ENCODE measurements around the gene COPS3. TPM values are rescaled to one million over a fixed set of nuclear protein-coding genes. Genes with fewer than 3 reads are reported as not detected.
"Not testable (repeated sequence)": the region's sequence is repeated elsewhere in the genome, so short reads cannot be mapped to it uniquely, and the experiment has no call there.

Gene COPS3
- total and polyA plus RNA-seq, 3 donors from 2014 or later, result 128 to 198 (median 134) TPM

DNA sequence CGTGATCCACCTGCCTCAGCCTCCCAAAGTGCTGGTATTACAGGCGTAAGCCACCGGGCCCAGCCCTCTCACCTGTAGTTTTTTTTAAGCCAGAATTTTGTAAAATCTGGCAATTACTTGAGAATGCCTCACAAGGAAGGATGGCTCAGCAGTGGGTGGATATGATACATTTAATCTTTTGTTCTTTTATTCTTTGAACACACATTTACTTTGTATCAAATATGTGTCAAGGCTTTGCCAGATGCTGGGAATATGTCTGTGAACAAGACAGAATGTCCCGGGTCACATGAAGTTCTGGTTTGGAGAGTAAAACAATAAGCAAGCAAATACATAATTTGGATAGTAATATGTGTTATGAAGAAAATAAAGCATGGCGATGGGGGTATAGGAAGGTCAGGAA is 4.9 kb upstream of the COPS3 start:
- H3K27me3 ChIP-seq, result no peaks in the 10 kb centered on the region
- peak overlapping the region; percentile 7 to 77 for H3K27ac ChIP-seq
- no peaks in the 10 kb centered on the region for H3K9me3 ChIP-seq
- 57 to 67% methylated on average over 5 of the region's 5 CpGs for WGBS, 2 donors
- TF ChIP-seq, protein P1, sequence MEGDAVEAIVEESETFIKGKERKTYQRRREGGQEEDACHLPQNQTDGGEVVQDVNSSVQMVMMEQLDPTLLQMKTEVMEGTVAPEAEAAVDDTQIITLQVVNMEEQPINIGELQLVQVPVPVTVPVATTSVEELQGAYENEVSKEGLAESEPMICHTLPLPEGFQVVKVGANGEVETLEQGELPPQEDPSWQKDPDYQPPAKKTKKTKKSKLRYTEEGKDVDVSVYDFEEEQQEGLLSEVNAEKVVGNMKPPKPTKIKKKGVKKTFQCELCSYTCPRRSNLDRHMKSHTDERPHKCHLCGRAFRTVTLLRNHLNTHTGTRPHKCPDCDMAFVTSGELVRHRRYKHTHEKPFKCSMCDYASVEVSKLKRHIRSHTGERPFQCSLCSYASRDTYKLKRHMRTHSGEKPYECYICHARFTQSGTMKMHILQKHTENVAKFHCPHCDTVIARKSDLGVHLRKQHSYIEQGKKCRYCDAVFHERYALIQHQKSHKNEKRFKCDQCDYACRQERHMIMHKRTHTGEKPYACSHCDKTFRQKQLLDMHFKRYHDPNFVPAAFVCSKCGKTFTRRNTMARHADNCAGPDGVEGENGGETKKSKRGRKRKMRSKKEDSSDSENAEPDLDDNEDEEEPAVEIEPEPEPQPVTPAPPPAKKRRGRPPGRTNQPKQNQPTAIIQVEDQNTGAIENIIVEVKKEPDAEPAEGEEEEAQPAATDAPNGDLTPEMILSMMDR (IDR thresholded peaks at IDR 0.05), result no peak
- TF ChIP-seq POLR2A (IDR thresholded peaks at IDR 0.05), result no peak
- intact Hi-C loops (cut with DNase I; ENCODE audit: low total_unique reads), result no loop called here
- peak; percentile 69 for DNase-seq
- H3K4me1 ChIP-seq, result peaks cover 6% of the 10 kb centered on the region
- no peaks in the 10 kb centered on the region for H3K36me3 ChIP-seq (ENCODE audit: low read depth, missing control alignments)
- H3K4me3 ChIP-seq, result no peak overlapping the region

DNA sequence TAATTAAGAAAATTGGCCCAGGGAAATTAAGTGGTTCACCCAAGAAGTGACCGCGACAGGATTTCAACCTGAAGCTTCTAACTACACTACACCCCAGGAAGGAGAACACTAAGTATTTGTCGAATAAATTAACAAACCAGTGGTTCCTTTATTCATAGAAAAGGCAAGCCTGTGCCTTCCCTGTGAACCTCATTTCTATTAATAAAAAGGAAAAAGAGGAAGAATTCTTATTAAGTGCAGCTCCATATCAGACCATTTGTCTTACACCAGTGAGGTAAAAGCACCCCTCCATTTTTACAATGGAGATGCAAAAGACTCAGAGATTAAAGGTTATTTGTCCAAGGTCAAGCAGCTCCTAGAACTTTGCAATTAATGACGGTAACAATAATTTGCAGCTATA is 1.7 kb downstream of the COPS3 start:
- no peak for DNase-seq

DNA sequence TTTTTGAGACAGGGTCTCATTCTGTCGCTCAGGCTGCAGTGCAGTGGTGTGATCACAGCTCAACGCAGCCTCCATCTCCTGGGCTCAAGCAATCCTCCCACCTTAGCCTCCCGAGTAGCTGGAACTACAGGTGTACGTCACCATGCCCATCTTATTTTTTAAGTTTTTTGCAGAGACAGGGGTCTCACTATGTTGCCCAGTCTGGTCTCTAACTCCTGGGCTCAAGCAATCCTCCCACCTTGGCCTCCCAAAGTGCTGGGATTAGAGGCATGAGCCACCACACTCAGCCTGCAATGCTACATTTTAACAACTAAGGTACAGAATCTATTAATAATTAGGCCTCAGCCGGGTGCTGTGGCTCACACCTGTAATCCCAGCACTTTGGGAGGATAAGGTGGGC is 3.6 kb downstream of the COPS3 start:
- intact Hi-C loops (cut with DNase I; ENCODE audit: low total_unique reads); DNase-seq; H3K27ac ChIP-seq; H3K4me3 ChIP-seq; H3K27me3 ChIP-seq; H3K36me3 ChIP-seq (ENCODE audit: low read depth, missing control alignments); H3K9me3 ChIP-seq: not testable (repeated sequence)
- WGBS, 2 donors, result 82 to 88% methylated on average over 5 of the region's 5 CpGs
- H3K4me1 ChIP-seq, result peaks cover 29% of the 10 kb centered on the region

More for the DNA sequence above, 1.7 kb downstream of the COPS3 start:
- WGBS, 2 donors, result 47 to 52% methylated on average over 4 of the region's 4 CpGs
- intact Hi-C loops (cut with DNase I; ENCODE audit: low total_unique reads), result no loop called here
- Histone ChIP-seq H3K4me1 (peaks cover 29% of the 10 kb centered on the region), H3K27ac (peak overlapping the region in 1 of 2 donors; percentile 97), H3K4me3 (peak overlapping the region; percentile 96 to 99), H3K36me3 (ENCODE audit: low read depth, missing control alignments) (no peaks in the 10 kb centered on the region), H3K9me3 (no peaks in the 10 kb centered on the region), H3K27me3 (no peaks in the 10 kb centered on the region)
- TF ChIP-seq, protein P1 (IDR thresholded peaks at IDR 0.05), result no peak
- no peak for TF ChIP-seq POLR2A (IDR thresholded peaks at IDR 0.05)

DNA sequence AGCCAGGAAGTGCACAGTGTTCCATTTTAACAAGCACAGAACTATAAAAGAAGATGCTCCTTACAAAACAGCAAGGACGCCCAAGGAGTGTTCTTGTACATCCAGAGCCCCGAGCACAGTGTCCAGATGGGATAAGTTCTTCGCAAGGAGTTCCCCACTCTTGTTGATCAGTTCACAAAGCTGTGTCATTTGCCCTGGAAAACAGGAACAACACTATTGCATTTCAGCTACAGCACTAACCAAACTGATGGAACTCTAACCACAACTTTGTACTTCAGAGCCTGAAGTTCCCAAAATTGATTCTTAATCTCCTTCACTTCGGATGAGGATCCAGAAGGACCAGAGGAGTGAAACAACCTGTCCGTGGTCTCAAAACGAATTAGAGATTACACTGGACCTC is 5.1 kb downstream of the COPS3 start:
- no peak overlapping the region for H3K4me3 ChIP-seq
- DNase-seq, result no peak
- H3K9me3 ChIP-seq, result no peaks in the 10 kb centered on the region
- intact Hi-C loops (cut with DNase I; ENCODE audit: low total_unique reads), result no loop called here
- no peaks in the 10 kb centered on the region for H3K27me3 ChIP-seq
- WGBS, 2 donors, result 47 to 55% methylated on average over 6 of the region's 6 CpGs
- H3K36me3 ChIP-seq (ENCODE audit: low read depth, missing control alignments), result no peaks in the 10 kb centered on the region
- no peak overlapping the region for H3K27ac ChIP-seq
- TF ChIP-seq POLR2A (IDR thresholded peaks at IDR 0.05), result no peak
- TF ChIP-seq, protein P1 (IDR thresholded peaks at IDR 0.05), result no peak
- H3K4me1 ChIP-seq, result peaks cover 23% of the 10 kb centered on the region

DNA sequence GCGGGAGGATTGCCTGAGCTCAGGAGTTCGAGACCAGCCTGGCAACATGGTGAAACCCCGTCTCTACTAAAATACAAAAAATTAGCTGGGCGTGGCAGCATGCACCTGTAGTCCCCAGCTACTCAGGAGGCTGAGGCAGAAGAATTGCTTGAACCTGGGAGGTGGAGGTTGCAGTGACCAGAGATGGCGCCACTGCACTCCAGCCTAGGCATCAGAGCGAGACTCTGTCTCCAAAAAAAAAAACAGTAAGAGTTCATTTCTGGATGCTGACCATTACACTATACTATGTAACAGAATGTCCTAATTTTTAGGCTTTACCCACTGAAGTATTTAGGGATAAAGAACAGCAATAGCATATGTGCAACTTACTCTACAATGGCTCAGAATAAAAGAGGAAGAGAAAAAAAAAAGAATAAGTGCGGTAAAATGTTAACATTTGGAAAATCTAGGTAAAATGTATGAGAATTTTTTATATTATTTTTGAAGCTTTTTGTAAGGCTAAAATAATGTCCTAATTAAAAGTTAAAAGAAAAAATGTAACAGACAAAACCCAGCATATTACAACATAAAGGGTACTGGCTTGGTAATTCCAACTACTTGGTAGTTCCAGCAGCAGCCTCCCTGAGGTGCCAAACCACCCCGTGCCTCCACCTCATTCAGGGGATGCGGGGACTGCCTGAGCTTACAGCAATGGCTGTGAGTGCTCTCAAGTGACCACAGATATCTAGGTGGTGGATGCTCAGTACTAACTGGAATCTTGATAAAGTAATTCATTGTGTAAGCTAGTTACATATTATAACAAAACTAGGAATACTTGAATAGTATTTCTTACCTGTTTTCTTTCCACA is 10.9 kb downstream of the COPS3 start:
- no peaks in the 10 kb centered on the region for H3K9me3 ChIP-seq
- H3K27me3 ChIP-seq, result no peaks in the 10 kb centered on the region
- H3K36me3 ChIP-seq (ENCODE audit: low read depth, missing control alignments), result no peaks in the 10 kb centered on the region
- H3K4me3 ChIP-seq, result no peak overlapping the region
- TF ChIP-seq, protein P1 (IDR thresholded peaks at IDR 0.05), result peak in 1 of 3 experiments; percentile 15
- TF ChIP-seq POLR2A (IDR thresholded peaks at IDR 0.05), result no peak
- H3K4me1 ChIP-seq, result no peaks in the 10 kb centered on the region
- WGBS, 2 donors, result 89 to 92% methylated on average over 9 of the region's 9 CpGs
- no peak for DNase-seq
- intact Hi-C loops (cut with DNase I; ENCODE audit: low total_unique reads), result no loop called here
- H3K27ac ChIP-seq, result no peak overlapping the region
